Activated T-helper 1 cell treated with anti-CD3 and anti-CD28 coated beads, Interleukin-12 subunit alpha, Interleukin-12 subunit beta, Interleukin-2, Interleukin-4 antibody, amounts not matched to agents 30 ng/mL and 10 ng/mL and 1 ng/mL, durations not matched to agents 14 hours and 24 hours and 36 hours (primary cell): ENCODE results near the gene CDC14B. TPM values are rescaled to one million over a fixed set of nuclear protein-coding genes. Genes with fewer than 3 reads are reported as not detected.
"Not testable (repeated sequence)": the region's sequence is repeated elsewhere in the genome, so short reads cannot be mapped to it uniquely, and the experiment has no call there.

Source experiments
- DNase-seq: peaks from one replicate; pipeline ENCODE4 v3.0.0; 2021; ENCODE audit warnings: low spot score
- H3K27ac Mint-ChIP-seq: one replicate; pipeline ENCODE4 v1.8.0; 2021; ENCODE audit warnings: mild to moderate bottlenecking, mixed read lengths
- H3K27me3 Mint-ChIP-seq: one replicate; pipeline ENCODE4 v1.8.0; 2022; ENCODE audit warnings: mild to moderate bottlenecking, moderate library complexity, mixed read lengths; ENCODE audit not compliant: insufficient read depth
- H3K36me3 Mint-ChIP-seq: one replicate; pipeline ENCODE4 v1.8.0; 2021; ENCODE audit warnings: low read depth, mixed read lengths
- H3K4me1 Mint-ChIP-seq: one replicate; pipeline ENCODE4 v1.8.0; 2021; ENCODE audit warnings: low read depth, mixed read lengths
- H3K4me3 Mint-ChIP-seq: one replicate; pipeline ENCODE4 v1.8.0; 2021; ENCODE audit warnings: mild to moderate bottlenecking, moderate library complexity, mixed read lengths
- H3K9me3 Mint-ChIP-seq: one replicate; pipeline ENCODE4 v1.8.0; 2021; ENCODE audit warnings: mixed read lengths
- intact Hi-C: fragments of 100-400 bp; cut with micrococcal nuclease; formaldehyde crosslinking; loops from one replicate; pipeline ENCODE4 v1.15.1; 2024
- total RNA-seq: library from RNA; stranded (reverse); gene quantifications from 2 replicates; pipeline ENCODE4 v1.2.3, GENCODE V29; 2022

Gene CDC14B
- total RNA-seq, 1 donor from 2014 or later, result 1.1 TPM

DNA sequence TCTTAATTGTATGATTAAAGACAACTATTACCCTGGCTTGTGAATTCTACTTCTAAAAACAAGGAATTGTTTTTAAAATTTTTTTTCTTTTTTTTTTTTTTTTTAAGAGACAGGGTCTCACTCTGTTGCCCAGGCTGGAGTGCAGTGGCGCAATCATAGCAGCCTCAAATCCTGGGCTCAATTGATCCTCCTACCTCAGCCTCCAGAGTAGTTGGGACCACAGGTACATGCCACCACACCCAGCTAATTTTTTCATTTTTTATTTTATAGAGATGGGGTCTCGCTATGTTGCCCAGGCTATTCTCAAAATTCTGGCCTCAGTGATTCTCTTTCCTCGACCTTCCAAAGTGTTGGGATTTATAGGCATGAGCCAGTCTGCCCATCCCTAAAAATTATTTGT lies 107.4 kb downstream of the CDC14B start:
- Mint-ChIP-seq H3K27me3 (peaks cover 6% of the 10 kb centered on the region), H3K27ac (no peak overlapping the region), H3K9me3 (no peaks in the 10 kb centered on the region), H3K36me3 (no peaks in the 10 kb centered on the region), H3K4me1 (no peaks in the 10 kb centered on the region), H3K4me3 (no peak overlapping the region)
- intact Hi-C loops, result no loop called here
- no peak for DNase-seq

DNA sequence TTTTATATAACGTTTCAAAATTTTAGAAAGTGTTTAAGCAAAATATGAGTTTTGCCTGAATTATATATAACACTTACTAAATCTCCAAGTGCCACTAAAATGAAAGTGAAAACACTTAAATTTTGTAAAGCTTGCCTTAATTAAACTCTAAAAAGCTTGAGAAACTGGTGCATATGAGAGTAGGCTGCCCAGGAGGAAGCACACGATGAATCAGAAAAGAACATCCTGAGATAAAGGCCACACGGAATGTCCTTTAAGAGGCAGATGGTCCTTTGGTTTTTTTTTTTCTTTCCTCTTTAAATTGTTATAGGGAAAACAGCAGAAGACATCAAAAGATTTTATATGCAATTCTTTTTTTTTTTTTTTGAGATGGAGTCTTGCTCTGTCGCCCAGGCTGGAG lies 109.4 kb downstream of the CDC14B start:
- no peak overlapping the region for H3K27ac Mint-ChIP-seq
- H3K4me1 Mint-ChIP-seq, result no peaks in the 10 kb centered on the region

DNA sequence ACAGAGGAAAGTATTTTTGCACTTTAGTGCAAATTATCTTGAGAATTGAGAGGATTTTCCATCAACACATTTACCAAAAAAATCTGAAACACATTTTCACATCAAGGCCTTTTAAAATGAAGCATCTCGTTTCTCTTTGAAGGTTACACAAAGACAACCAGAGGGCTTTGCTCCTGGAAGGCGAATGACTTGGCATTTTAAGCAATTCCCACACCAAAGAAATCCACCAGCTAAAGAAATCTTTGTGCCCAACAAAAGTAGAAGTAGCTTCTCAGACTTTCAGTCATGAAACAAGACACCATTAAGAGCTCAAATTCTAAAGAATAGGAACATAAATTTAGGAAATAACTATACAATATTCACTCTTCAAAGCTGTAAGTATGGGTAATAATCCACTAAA lies 109.8 kb downstream of the CDC14B start:
- H3K4me3 Mint-ChIP-seq, result no peak overlapping the region

More for the DNA sequence above, 109.4 kb downstream of the CDC14B start:
- H3K9me3 Mint-ChIP-seq, result no peaks in the 10 kb centered on the region
- no peak for DNase-seq
- intact Hi-C loops, result no loop called here
- peaks cover 4% of the 10 kb centered on the region for H3K27me3 Mint-ChIP-seq
- no peaks in the 10 kb centered on the region for H3K36me3 Mint-ChIP-seq
- H3K4me3 Mint-ChIP-seq, result no peak overlapping the region

GRCh38 chr9:96509026-96509425 lies 110.6 kb downstream of the CDC14B start:
- Mint-ChIP-seq H3K4me3 (no peak overlapping the region), H3K36me3 (no peaks in the 10 kb centered on the region), H3K27ac (no peak overlapping the region), H3K27me3 (peaks cover 4% of the 10 kb centered on the region), H3K4me1 (no peaks in the 10 kb centered on the region), H3K9me3 (no peaks in the 10 kb centered on the region)
- intact Hi-C loops, result no loop called here
- DNase-seq, result no peak

More for the DNA sequence above, 109.8 kb downstream of the CDC14B start:
- intact Hi-C loops, result no loop called here
- Mint-ChIP-seq H3K9me3 (no peaks in the 10 kb centered on the region), H3K4me1 (no peaks in the 10 kb centered on the region), H3K36me3 (no peaks in the 10 kb centered on the region), H3K27me3 (peaks cover 4% of the 10 kb centered on the region), H3K27ac (no peak overlapping the region)
- DNase-seq, result no peak

GRCh38 chr9:96508227-96508940 lies 111.3 kb downstream of the CDC14B start:
- Mint-ChIP-seq H3K27ac (no peak overlapping the region), H3K4me1 (no peaks in the 10 kb centered on the region), H3K27me3 (peaks cover 4% of the 10 kb centered on the region), H3K9me3 (no peaks in the 10 kb centered on the region), H3K36me3 (no peaks in the 10 kb centered on the region), H3K4me3 (no peak overlapping the region)
- intact Hi-C loops, result no loop called here
- DNase-seq, result no peak

DNA sequence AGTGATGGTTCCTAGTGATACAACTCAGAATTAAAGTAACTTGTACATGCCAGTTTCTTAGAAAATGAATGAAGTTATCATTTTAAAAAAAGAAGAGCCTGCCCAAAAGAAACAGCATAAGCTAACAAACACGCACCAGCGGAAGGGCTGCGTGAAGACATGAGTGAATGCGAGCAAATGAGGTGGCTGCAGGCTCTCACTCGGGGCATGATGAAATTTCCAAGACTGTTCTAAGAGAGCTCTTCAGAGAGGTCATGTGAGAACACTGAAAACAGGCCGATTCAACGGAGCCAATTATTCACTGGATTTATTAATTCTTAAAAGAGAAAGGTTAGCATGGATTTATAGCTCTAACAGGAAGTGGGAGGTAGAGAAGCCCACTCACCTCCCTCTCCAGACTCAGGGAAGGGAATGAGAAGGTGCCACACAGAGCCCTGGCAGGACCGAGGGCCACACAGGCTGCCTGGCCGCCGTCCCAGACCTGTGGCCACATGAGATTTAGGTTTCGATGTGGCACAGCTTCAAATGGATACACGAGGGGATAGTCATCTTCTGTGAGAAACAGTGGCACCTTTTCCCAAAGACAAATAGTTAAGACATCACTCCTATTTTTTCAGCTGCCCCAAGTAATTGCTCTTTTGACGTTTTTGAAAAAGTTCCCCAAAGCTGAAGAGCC lies 114.2 kb downstream of the CDC14B start:
- DNase-seq, result no peak
- intact Hi-C loops, result no loop called here
- Mint-ChIP-seq H3K27ac (no peak overlapping the region), H3K9me3 (no peaks in the 10 kb centered on the region), H3K36me3 (no peaks in the 10 kb centered on the region), H3K4me1 (no peaks in the 10 kb centered on the region), H3K4me3 (no peak overlapping the region), H3K27me3 (peaks cover 4% of the 10 kb centered on the region)

GRCh38 chr9:96503918-96504317 lies 115.7 kb downstream of the CDC14B start:
- DNase-seq, result no peak
- Mint-ChIP-seq H3K4me3 (no peak overlapping the region), H3K27ac (no peak overlapping the region), H3K4me1 (no peaks in the 10 kb centered on the region), H3K9me3 (no peaks in the 10 kb centered on the region), H3K27me3 (peaks cover 3% of the 10 kb centered on the region), H3K36me3 (no peaks in the 10 kb centered on the region)
- intact Hi-C loops, result no loop called here

DNA sequence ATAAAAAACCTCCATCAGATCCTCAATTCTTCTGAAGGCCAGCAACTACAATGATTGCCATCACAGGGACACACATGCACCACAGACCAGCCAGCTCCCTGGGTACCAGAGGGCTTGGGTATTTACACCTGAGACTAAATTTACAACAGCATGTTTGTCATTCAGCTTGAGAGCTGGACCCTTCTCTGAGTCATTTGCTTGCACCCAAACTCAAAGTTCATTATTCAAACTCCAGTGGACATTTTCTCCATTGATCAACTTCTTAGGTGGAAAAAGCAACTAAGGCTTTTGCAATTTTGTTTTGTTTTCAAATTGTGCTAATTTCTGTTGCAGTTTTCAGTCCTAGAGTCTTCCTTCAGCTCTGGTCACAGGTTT lies 116.3 kb downstream of the CDC14B start:
- H3K27me3 Mint-ChIP-seq, H3K9me3 Mint-ChIP-seq, DNase-seq, H3K4me1 Mint-ChIP-seq, H3K36me3 Mint-ChIP-seq, intact Hi-C loops, H3K4me3 Mint-ChIP-seq, H3K27ac Mint-ChIP-seq: not testable (repeated sequence)

DNA sequence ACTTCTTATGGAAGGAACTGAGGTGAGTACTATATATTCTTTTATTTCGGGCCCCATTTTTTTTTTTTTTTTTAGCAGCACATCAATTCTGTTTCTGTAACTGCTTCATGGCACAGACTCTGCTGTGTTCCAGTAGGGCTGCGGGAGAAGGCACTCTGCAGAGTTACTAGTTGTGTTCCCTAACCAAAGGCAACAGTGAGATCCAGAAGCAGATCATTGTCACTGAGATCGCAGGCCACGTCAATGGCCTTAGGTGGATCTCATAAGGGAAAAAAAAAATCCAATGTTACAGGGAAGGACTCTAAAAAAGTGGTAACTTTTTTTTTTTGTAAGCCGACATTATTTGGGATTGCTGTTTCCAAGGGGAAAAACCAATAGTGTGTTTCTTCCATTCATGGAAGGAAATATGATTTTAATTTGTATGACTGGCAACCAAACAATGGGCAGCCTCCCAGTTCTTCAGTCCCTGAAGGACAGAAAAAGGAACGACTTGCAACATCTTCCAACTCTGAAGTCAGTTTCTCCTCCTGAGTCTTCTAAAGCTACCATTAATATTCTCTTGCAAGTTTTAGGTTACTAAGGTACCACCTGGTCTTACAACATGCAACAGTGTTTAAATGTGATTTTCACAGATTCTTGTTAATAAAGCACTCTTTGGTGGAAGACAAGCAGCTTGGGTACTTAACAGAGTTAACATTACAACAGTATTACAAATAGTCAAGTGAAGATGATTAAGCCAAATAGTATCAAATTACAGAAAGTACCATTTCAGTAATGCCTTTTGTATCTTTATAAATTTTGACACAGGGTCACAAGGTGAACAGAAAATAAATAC lies 116.9 kb downstream of the CDC14B start:
- H3K27me3 Mint-ChIP-seq, result peaks cover 3% of the 10 kb centered on the region
- no peaks in the 10 kb centered on the region for H3K9me3 Mint-ChIP-seq
- no peaks in the 10 kb centered on the region for H3K4me1 Mint-ChIP-seq
- no peak overlapping the region for H3K4me3 Mint-ChIP-seq
- DNase-seq, result no peak
- no peak overlapping the region for H3K27ac Mint-ChIP-seq
- no peaks in the 10 kb centered on the region for H3K36me3 Mint-ChIP-seq
- intact Hi-C loops, result no loop called here

GRCh38 chr9:96501633-96502538 lies 117.8 kb downstream of the CDC14B start:
- no peaks in the 10 kb centered on the region for H3K9me3 Mint-ChIP-seq
- peaks cover 3% of the 10 kb centered on the region for H3K27me3 Mint-ChIP-seq
- no peak overlapping the region for H3K27ac Mint-ChIP-seq
- no peaks in the 10 kb centered on the region for H3K36me3 Mint-ChIP-seq
- DNase-seq, result no peak
- no peak overlapping the region for H3K4me3 Mint-ChIP-seq
- H3K4me1 Mint-ChIP-seq, result no peaks in the 10 kb centered on the region
- intact Hi-C loops, result no loop called here

GRCh38 chr9:96500696-96501632 lies 118.7 kb downstream of the CDC14B start:
- Mint-ChIP-seq H3K4me1 (no peaks in the 10 kb centered on the region), H3K27ac (no peak overlapping the region), H3K4me3 (no peak overlapping the region), H3K27me3 (peaks cover 3% of the 10 kb centered on the region), H3K36me3 (no peaks in the 10 kb centered on the region), H3K9me3 (no peaks in the 10 kb centered on the region)
- DNase-seq, result no peak
- intact Hi-C loops, result no loop called here

DNA sequence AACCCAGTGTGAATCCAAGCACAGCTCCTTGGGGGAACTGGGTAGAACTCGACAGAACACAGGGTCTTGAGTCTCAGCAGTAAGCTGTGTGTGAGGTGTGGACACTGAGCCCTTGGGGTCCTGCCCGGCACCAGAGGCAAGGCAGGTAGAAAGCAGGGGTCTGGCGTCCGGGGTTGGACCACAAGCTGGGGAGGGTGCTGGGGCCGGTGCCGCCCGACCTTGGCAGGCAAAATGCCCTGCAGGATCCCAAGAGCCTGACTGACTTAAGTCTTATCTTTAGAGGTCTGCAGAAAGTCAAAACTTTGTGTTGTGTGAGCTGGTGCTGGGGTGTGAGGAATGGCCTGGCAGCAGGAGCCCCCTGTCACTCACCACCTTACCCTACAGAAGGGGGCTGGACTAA lies 120.4 kb downstream of the CDC14B start:
- H3K4me1 Mint-ChIP-seq, result no peaks in the 10 kb centered on the region

More for the DNA sequence above, 120.4 kb downstream of the CDC14B start:
- Mint-ChIP-seq H3K36me3 (no peaks in the 10 kb centered on the region), H3K4me3 (no peak overlapping the region), H3K27ac (no peak overlapping the region), H3K9me3 (no peaks in the 10 kb centered on the region), H3K27me3 (no peaks in the 10 kb centered on the region)
- DNase-seq, result no peak
- intact Hi-C loops, result no loop called here
